Activated T-cell treated with anti-CD3 and anti-CD28 coated beads, Interleukin-2, amount 50 U/mL, for 1 hour (primary cell): ENCODE data around the gene FBXL15.

Source experiments
- DNase-seq: peaks from one replicate; pipeline ENCODE4 v3.0.0-alpha.2; 2020

FBXL15 gene, protein sequence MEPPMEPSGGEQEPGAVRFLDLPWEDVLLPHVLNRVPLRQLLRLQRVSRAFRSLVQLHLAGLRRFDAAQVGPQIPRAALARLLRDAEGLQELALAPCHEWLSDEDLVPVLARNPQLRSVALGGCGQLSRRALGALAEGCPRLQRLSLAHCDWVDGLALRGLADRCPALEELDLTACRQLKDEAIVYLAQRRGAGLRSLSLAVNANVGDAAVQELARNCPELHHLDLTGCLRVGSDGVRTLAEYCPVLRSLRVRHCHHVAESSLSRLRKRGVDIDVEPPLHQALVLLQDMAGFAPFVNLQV

GRCh38 chr10:102420714-102421506, at the start of gene FBXL15:
Gene FBXL15 (plus strand): TSS chr10:102420836. CDS start chr10:102421130, 294 bp downstream.
- DNase-seq: peak; percentile 94

GRCh38 chr10:102371295-102371694, 49.3 kb upstream of the FBXL15 start:
- no peak for DNase-seq

DNA sequence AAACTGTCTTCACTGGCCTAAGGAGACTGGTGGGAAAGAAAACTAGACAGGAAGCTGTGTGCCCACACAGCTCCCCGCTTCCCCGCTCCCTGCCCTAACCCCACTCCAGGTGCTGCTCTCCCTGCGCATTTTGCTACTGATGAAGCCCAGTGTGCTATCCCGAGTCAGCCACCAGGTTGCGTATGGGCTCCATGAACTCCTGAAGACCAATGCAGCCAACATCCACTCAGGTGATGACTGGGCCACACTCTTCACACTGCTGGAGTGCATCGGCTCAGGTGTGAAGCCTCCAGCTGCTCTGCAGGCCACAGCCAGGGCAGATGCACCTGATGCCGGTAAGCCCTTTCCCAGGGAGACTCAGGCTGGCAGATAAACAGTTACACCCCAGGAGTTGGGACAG, 45.4 kb upstream of the FBXL15 start:
- peak; percentile 31 for DNase-seq

DNA sequence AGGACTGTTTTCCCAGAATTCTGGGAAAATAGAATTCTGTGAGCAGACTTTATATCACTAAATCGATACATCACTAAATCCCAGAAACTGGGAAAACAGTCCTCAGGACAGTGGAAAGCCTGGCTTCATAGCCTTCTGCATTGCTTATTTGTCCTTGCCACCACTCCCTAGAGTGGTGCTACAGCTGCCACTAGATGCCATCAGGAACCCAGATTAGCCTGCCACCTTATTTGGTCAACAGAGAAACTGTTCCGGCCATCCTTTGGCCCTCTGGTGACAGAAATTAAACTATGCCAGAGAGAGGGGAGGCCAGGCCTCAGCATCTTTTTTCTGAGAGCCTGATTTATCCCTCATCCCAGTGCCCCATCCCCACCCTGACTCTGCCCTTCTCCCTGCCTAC, 44.8 kb upstream of the FBXL15 start:
- no peak for DNase-seq

- no peak for DNase-seq
These were observed 43.7 kb upstream of the FBXL15 start for GRCh38 chr10:102376901-102377300.

- DNase-seq: no peak
These were observed 41.3 kb upstream of the FBXL15 start for GRCh38 chr10:102379383-102379782.

- DNase-seq: no peak
These were observed 38.7 kb upstream of the FBXL15 start for GRCh38 chr10:102381983-102382382.

DNA sequence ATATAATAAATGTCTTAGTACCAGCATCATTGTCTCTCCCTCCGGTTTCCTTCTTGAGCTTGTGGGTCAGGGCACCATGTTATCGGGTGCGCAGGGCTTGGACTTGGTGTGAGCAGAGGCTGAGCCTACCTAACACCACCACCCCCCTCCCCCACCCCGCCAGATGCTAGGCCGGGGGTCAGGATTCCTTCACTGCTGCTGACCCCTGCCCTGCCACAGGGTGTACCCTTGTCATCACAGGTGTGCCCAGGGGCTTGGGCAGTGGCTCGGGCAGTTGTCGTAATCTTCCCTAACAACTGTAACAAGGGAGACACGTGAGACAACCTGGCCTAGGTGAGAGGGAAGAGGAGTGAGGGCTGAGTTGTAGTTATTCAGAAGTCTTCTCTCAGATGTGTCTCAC, 37.8 kb upstream of the FBXL15 start:
- no peak for DNase-seq

DNA sequence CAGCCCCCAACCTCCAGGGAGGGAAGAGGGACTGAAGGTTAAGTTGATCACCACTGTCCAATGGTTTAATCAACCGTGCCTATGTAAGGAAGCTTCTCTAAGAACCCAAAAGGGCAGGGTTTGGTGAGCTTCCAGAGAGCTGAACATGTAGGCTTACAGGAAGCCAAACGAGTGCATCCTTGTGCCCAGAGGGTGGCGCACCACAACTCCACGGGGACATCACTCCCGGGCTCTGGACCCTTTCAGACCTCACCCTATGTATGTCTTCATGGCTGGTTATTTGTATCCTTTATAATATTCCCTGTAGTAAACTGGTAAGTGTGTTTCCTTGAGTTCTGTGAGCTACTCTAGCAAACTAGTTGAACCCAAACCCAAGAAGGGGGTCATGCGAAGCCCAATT, 36.6 kb upstream of the FBXL15 start:
- DNase-seq: peak; percentile 28

GRCh38 chr10:102384606-102385429, 35.8 kb upstream of the FBXL15 start:
- DNase-seq: no peak

DNA sequence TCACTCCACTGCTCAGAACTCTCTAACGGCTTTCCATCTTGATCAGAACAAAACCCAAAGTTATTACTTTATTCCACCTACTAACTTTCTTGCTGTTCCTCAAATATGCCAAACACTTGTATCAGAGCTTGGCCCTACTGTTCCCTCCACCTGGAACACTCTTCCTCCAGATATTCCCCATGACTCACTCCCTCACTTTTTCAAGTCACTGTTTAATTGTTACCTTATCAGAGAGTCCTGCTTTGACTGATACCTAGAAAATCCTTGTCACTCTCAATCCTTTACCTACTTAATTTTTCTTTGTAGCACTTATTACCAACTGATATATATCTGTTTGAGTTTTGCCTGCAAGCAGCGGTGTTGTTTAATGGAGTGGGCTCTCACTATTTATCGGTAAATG, 30.7 kb upstream of the FBXL15 start:
- no peak for DNase-seq

DNA sequence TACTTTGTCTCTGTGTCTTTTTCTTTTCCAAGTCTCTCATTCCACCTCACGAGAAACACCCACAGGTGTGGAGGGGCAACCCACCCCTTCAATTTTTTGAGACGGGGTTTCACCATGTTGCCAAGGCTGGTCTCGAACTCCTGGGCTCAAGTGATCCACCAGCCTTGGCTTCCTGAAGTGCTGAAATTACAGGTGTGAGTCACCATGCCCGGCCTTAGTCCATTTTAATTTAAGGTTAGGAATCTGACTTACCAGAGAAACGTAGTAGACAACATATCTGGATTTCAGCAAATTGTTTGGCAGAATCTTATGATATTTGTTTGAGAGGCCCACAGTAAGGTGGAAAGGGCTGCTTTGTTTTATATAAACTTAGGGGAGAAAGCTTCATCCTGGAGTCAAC, 28.3 kb upstream of the FBXL15 start:
- DNase-seq: no peak

GRCh38 chr10:102393411-102394078, 27.1 kb upstream of the FBXL15 start:
- peak; percentile 27 for DNase-seq

- DNase-seq: peak; percentile 99
These were observed 26.4 kb upstream of the FBXL15 start for GRCh38 chr10:102394079-102394800.

DNA sequence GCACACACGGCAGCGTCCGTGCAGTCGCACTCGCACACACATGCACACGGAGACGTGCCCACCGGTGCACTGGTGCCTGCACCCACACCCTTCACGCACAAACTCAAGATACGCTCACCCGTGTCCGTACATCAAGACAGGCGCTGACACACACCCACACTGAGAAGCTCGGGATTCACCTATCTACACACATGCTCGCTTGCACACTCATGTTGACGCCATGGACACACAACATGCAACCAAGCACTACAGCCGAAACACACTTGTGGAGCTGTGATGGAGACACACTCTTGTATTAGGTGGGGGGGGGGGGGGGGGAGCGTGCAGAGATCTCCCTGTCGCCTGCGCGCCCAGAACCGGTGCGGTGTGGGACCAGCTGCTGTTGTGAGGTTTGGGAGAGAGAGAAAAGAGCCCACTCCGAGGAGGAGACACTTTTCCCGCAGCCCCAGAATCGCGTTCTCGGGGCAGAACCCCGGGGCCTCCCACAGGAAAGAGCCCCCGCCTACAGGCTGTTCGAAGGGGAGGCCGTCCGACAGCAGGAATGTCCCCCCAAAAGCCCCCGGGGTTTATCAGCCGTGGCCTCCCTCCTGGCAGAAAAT, 25.7 kb upstream of the FBXL15 start:
- DNase-seq: no peak

- peak; percentile 97 for DNase-seq
These were observed 25.0 kb upstream of the FBXL15 start, which contains the start of gene NFKB2 for GRCh38 chr10:102395400-102396316. Gene NFKB2 (plus strand): TSS chr10:102395705. CDS start chr10:102395960, 255 bp downstream.

GRCh38 chr10:102396317-102396650, 24.4 kb upstream of the FBXL15 start:
- DNase-seq: peak; percentile 37

DNA sequence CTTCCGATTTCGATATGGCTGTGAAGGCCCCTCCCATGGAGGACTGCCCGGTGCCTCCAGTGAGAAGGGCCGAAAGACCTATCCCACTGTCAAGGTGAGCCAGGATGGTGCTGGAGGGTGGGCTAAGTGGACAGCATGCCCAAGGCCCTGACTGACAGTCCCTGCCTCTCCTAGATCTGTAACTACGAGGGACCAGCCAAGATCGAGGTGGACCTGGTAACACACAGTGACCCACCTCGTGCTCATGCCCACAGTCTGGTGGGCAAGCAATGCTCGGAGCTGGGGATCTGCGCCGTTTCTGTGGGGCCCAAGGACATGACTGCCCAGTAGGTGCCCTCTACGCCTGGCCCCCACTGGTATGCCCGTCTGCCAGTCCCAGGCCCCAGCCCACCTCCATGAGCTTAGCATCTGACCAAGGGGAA, 23.9 kb upstream of the FBXL15 start:
- no peak for DNase-seq

GRCh38 chr10:102397222-102398171, 23.1 kb upstream of the FBXL15 start:
- no peak for DNase-seq
